Hindlimb muscle (tissue), 1 donor: ENCODE measurements around the gene MT1H. TPM values are rescaled to one million over a fixed set of nuclear protein-coding genes. Genes with fewer than 3 reads are reported as not detected.

ENCODE experiments used
- DNase-seq: peaks from one replicate; pipeline ENCODE4 v3.0.0-alpha.2; 2013
- polyA plus RNA-seq: library from polyadenylated mRNA; unstranded; fragments of 120-200 nt; gene quantifications from one replicate; pipeline ENCODE4 v1.2.1, GENCODE V29; 2013; ENCODE audit not compliant: insufficient read length

Gene MT1H
- polyA plus RNA-seq, 1 donor = not detected

- DNase-seq = no peak
Observed at GRCh38 chr16:56636616-56637413, 32.8 kb upstream of the MT1H start.

GRCh38 chr16:56637814-56638750 is 31.5 kb upstream of the MT1H start, which contains the start of gene MT1A:
TSS of gene MT1A (plus strand) at chr16:56638666. CDS start at chr16:56638739, 73 bp downstream.
- no peak for DNase-seq

- no peak for DNase-seq
Observed at GRCh38 chr16:56639045-56639444, 30.6 kb upstream of the MT1H start.

GRCh38 chr16:56640076-56640475 is 29.5 kb upstream of the MT1H start:
- DNase-seq = no peak

GRCh38 chr16:56641166-56641565 is 28.4 kb upstream of the MT1H start:
- DNase-seq = no peak

- no peak for DNase-seq
Observed at GRCh38 chr16:56643080-56643778, 26.4 kb upstream of the MT1H start.

- no peak for DNase-seq
Observed at GRCh38 chr16:56643833-56644232, 25.8 kb upstream of the MT1H start.

- no peak for DNase-seq
Observed at GRCh38 chr16:56645311-56645710, 24.3 kb upstream of the MT1H start.

- DNase-seq = no peak
Observed at GRCh38 chr16:56645838-56646237, 23.8 kb upstream of the MT1H start.

- no peak for DNase-seq
Observed at GRCh38 chr16:56647641-56648431, 21.8 kb upstream of the MT1H start.

- no peak for DNase-seq
Observed at GRCh38 chr16:56649271-56649670, 20.3 kb upstream of the MT1H start.

- DNase-seq = no peak
Observed at GRCh38 chr16:56649820-56650219, 19.8 kb upstream of the MT1H start.

- no peak for DNase-seq
Observed at GRCh38 chr16:56651586-56651985, 18.0 kb upstream of the MT1H start, which contains the start of gene MT1B. TSS of gene MT1B (plus strand) at chr16:56651886. CDS start at chr16:56651954, 68 bp downstream.

- no peak for DNase-seq
Observed at GRCh38 chr16:56652600-56652999, 17.0 kb upstream of the MT1H start.

- DNase-seq = no peak
Observed at GRCh38 chr16:56653218-56653617, 16.4 kb upstream of the MT1H start.

- DNase-seq = no peak
Observed at GRCh38 chr16:56657555-56658326, 11.9 kb upstream of the MT1H start, which contains the start of gene MT1F. TSS of gene MT1F (plus strand) at chr16:56657959. CDS start at chr16:56658059, 100 bp downstream.

- no peak for DNase-seq
Observed at GRCh38 chr16:56658327-56658875, 11.2 kb upstream of the MT1H start.

GRCh38 chr16:56662357-56663354 is 7.0 kb upstream of the MT1H start:
- DNase-seq = no peak

- no peak for DNase-seq
Observed at GRCh38 chr16:56664506-56664905, 5.1 kb upstream of the MT1H start.
